Ishikawa (cell line): ENCODE measurements around the gene MIPOL1.

Experiments
- CEBPB ChIP-seq: IDR thresholded peaks from 2 replicates; pipeline ENCODE4 v1.6.1; 2012
- EGR1 ChIP-seq: IDR thresholded peaks from 2 replicates; pipeline ENCODE4 v1.6.1; 2012
- FOXM1 ChIP-seq: IDR thresholded peaks from 2 replicates; pipeline ENCODE4 v1.6.1; 2012; ENCODE audit warnings: low read depth, borderline replicate concordance
- RAD21 ChIP-seq: IDR thresholded peaks from 2 replicates; pipeline ENCODE4 v1.6.1; 2012; ENCODE audit warnings: low read depth
- TAF1 ChIP-seq: IDR thresholded peaks from 2 replicates; pipeline ENCODE4 v1.6.1; 2012; ENCODE audit warnings: low read depth, mild to moderate bottlenecking
- YY1 ChIP-seq: IDR thresholded peaks from 2 replicates; pipeline ENCODE4 v1.6.1; 2012; ENCODE audit warnings: low read depth

GRCh38 chr14:37237094-37237493, 39.4 kb downstream of the MIPOL1 start:
- TF ChIP-seq RAD21 (no peak), EGR1 (no peak), TAF1 (no peak), YY1 (no peak), FOXM1 (no peak), CEBPB (no peak)
